Activated CD8-positive, alpha-beta memory T cell treated with anti-CD3 and anti-CD28 coated beads for 24 hours (primary cell): ENCODE measurements around the gene EIF3I.

ENCODE experiments used
- DNase-seq: peaks from one replicate; pipeline ENCODE4 v3.0.0-alpha.2; 2020

The EIF3I gene

GRCh38 chr1:32266921-32267591 is 44.8 kb downstream of the EIF3I start:
- no peak for DNase-seq

- DNase-seq: no peak
Observed at GRCh38 chr1:32269744-32270143, 47.5 kb downstream of the EIF3I start.

DNA sequence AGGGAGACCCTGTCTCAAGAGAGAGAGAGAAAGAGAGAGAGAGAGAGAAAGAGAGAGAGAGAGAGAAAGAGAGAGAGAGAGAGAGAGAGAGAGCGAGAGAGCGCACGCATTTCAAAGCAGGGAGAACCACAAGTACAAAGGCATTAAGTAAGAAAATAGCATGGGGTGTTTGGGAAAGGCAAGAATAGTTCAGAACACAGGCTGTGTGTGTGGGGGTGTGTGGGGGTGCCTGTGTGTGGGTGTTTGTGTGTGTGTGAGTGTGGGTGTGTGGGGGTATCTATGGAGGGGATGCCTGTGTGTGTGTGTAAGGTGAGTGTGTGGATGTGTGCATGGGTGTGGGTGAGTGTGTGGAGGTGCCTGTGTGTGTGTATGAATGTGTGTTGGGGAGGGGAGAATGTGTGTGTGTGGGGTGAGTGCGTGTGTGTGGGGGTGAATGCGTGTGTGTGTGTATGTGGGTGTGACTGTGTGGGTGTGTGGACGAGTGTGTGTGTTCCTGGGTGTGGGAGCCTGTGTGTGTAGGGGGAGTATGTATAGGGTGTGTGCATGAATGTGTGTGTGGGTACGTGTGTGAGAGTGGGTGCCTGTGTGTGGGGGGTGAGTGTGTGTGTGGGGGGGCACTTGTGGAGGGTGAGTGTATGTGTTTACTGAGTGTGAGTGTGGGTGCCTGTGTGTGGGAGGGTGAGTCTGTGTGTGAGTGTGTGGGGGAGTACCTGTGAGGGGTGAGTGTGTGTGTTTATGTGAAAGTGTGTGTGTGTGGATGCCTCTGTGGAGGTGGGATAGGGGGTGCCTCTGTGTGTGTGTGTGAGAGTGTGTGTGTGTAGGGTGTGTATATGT is 50.6 kb downstream of the EIF3I start:
- peak; percentile 61 for DNase-seq

DNA sequence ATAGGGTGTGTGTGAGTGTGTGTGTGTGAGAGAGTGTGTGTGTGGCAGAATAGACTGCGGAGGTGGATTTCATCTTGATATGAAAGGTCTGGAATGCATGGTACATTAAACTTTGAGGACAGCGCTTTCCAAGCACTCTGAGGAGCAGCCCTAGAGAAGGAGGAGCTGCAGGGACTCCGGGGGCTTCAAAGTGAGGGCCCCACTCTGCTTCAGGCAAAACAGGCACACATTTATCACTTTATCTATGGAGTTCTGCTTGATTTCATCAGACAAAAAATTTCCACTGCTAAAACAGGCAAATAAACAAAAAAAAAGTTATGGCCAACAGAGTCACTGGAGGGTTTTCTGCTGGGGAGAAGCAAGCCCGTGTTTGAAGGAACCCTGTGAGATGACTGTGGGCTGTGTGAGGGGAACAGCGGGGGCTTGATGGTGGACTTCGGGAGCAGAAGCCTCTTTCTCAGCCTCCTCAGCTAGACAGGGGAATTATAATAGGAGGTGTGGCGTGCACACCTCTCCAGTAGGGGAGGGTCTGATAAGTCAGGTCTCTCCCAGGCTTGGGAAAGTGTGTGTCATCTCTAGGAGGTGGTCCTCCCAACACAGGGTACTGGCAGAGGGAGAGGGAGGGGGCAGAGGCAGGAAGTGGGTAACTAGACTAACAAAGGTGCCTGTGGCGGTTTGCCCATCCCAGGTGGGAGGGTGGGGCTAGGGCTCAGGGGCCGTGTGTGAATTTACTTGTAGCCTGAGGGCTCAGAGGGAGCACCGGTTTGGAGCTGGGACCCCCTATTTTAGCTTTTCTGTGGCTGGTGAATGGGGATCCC is 51.4 kb downstream of the EIF3I start:
- peak; percentile 85 for DNase-seq

DNA sequence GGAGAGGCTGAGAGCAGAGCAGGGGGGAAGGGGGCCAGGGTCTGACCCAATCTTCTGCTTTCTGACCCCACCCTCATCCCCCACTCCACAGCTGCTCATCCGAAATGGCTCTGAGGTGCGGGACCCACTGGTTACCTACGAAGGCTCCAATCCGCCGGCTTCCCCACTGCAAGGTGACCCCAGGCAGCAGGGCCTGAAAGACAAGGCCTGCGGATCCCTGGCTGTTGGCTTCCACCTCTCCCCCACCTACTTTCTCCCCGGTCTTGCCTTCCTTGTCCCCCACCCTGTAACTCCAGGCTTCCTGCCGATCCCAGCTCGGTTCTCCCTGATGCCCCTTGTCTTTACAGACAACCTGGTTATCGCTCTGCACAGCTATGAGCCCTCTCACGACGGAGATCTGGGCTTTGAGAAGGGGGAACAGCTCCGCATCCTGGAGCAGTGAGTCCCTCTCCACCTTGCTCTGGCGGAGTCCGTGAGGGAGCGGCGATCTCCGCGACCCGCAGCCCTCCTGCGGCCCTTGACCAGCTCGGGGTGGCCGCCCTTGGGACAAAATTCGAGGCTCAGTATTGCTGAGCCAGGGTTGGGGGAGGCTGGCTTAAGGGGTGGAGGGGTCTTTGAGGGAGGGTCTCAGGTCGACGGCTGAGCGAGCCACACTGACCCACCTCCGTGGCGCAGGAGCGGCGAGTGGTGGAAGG is 52.6 kb downstream of the EIF3I start:
- peak; percentile 62 for DNase-seq

- DNase-seq: peak; percentile 62
Observed at GRCh38 chr1:32275424-32275823, 53.2 kb downstream of the EIF3I start.

- no peak for DNase-seq
Observed at GRCh38 chr1:32276032-32276782, 54.0 kb downstream of the EIF3I start.
